Measurements from ENCODE around the gene UBXN2A. TPM values are rescaled to one million over a fixed set of nuclear protein-coding genes. Genes with fewer than 3 reads are reported as not detected.

The UBXN2A gene
- total and polyA plus RNA-seq, 2 of the 8 experiments (the other 6 are each of a cell fraction or from before 2014, with no cell fraction given): 3.6 to 20.4 TPM

- H3K4me1 ChIP-seq (replicated peaks in 1 of 4; ENCODE audit: control insufficient read depth in 3 of 4, insufficient read depth in 4 of 4, low read length in 3 of 4): peaks cover 0 to 3% (median 0%) of the 10 kb centered on the region in 4 experiments; a peak in 2 of 7 replicates
- no peaks in the 10 kb centered on the region for H3K79me2 ChIP-seq (ENCODE audit: control insufficient read depth in 1 of 2, insufficient read depth in 2 of 2, low read length in 2 of 2)
- H3K14ac ChIP-seq (ENCODE audit: insufficient read length): no peak overlapping the region
- H3K56ac ChIP-seq (replicated peaks; ENCODE audit: insufficient read length, low read depth, low read length): no peak overlapping the region
- no peaks in the 10 kb centered on the region for H3K9me3 ChIP-seq (ENCODE audit: insufficient read depth in 2 of 2, low read depth in 1 of 2, low read length in 1 of 2)
- no peak overlapping the region for H2AFZ ChIP-seq (ENCODE audit: low read length)
- no peak overlapping the region for H2BK12ac ChIP-seq (ENCODE audit: low read depth, low read length)
- no peak overlapping the region for H3K23ac ChIP-seq (ENCODE audit: insufficient read length)
- no peak overlapping the region for H2BK15ac ChIP-seq (ENCODE audit: low read length)
- no peak overlapping the region for H2AK5ac ChIP-seq (ENCODE audit: low read depth, low read length)
- no peaks in the 10 kb centered on the region for H4K20me1 ChIP-seq (replicated peaks in 1 of 2; ENCODE audit: control insufficient read depth in 1 of 2, insufficient read depth in 2 of 2, low read length in 2 of 2)
- H3K18ac ChIP-seq (ENCODE audit: extremely low read depth, low read length): no peak overlapping the region
- no peak overlapping the region for H4K5ac ChIP-seq (ENCODE audit: insufficient read length, low read depth, low read length)
- no peak overlapping the region for H3K4ac ChIP-seq (replicated peaks; ENCODE audit: insufficient read length, low read depth, low read length)
- H2BK120ac ChIP-seq (replicated peaks; ENCODE audit: low read depth, low read length): no peak overlapping the region
- no peaks in the 10 kb centered on the region for H3K79me1 ChIP-seq (ENCODE audit: low read depth, low read length)
- 0 out of 2 replicates have a peak, but pooled peaks have one; percentile 18 for TF ChIP-seq TEAD4 (IDR thresholded peaks at IDR 0.05; ENCODE audit: low read depth, low read length)
- TF ChIP-seq RBBP5 (IDR thresholded peaks at IDR 0.05; ENCODE audit: borderline replicate concordance, low read depth, low read length): no peak
- TF ChIP-seq BCL11A (IDR thresholded peaks at IDR 0.05; ENCODE audit: low read depth in 2 of 2, low read length in 2 of 2): no peak
- TF ChIP-seq SIN3A (conservative IDR thresholded peaks at IDR 0.05 in 1 of 2, IDR thresholded peaks at IDR 0.05 in 1 of 2; ENCODE audit: low read depth in 1 of 2, low read length in 2 of 2): no peak
- no peak for TF ChIP-seq TAF1 (IDR thresholded peaks at IDR 0.05; ENCODE audit: low read depth, low read length)
- no peak for TF ChIP-seq CHD2 (IDR thresholded peaks at IDR 0.05; ENCODE audit: low read length)
- TF ChIP-seq, protein P1, sequence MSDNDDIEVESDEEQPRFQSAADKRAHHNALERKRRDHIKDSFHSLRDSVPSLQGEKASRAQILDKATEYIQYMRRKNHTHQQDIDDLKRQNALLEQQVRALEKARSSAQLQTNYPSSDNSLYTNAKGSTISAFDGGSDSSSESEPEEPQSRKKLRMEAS (IDR thresholded peaks at IDR 0.05): no peak
- H3K4me3 ChIP-seq (ENCODE audit: extremely low read depth in 1 of 4, insufficient read depth in 2 of 4, low read depth in 3 of 4, low read length in 4 of 4): no peak overlapping the region
- H4K91ac ChIP-seq (replicated peaks; ENCODE audit: insufficient read length, low read length): no peak overlapping the region
- ChIA-PET POLR2A (ENCODE audit: partially characterized antibody) (interaction anchor here (1.2 to 2.0 kb wide), 3 partner anchors 16 to 83 kb away, joined by 3 to 9 read pairs (median 3); partner anchors contain the start of genes MFSD2B, SF3B6 and WDCP), CTCF (ENCODE audit: partially characterized antibody) (interaction anchor here (1.4 kb wide), 1 partner anchor 29 kb away, joined by 3 read pairs; no protein-coding TSS in a partner anchor)
- DNase-seq (ENCODE audit: low read depth in 1 of 2, low spot score in 2 of 2): no peak
- 0 out of 4 replicates have a peak overlapping the region, but pooled peaks of 1 of the 2 experiments have one; percentile 0 for H3K4me2 ChIP-seq (ENCODE audit: insufficient read depth in 1 of 2, low read depth in 2 of 2, low read length in 2 of 2)
- H3K27me3 ChIP-seq (replicated peaks in 1 of 4; ENCODE audit: control insufficient read depth in 3 of 4, extremely low read depth in 1 of 4, insufficient read depth in 3 of 4, low read length in 3 of 4): no peaks in the 10 kb centered on the region
- FAIRE-seq: no peak
- H2BK20ac ChIP-seq (ENCODE audit: low read length): no peak overlapping the region
- WGBS, 2 experiments (ENCODE audit: extremely low coverage in 1 of 2, insufficient coverage in 1 of 2, insufficient read length in 1 of 2, insufficient replicate concordance in 2 of 2, low coverage in 1 of 2, low lambda C conversion rate in 2 of 2, missing lambda C conversion rate in 1 of 2): 9% methylated on average over 1 of the region's 1 CpG; no CpG with 5 or more reads in 1 of the 2 experiments
- H4K8ac ChIP-seq (ENCODE audit: extremely low read depth, insufficient read depth, low read length): no peak overlapping the region
- no peaks in the 10 kb centered on the region; a peak in 1 of 8 replicates for H3K36me3 ChIP-seq (ENCODE audit: control insufficient read depth in 2 of 4, insufficient read depth in 4 of 4, low read length in 3 of 4)
- no peak overlapping the region for H2BK5ac ChIP-seq (ENCODE audit: low read depth, low read length)
- H3K23me2 ChIP-seq (ENCODE audit: low read depth, low read length): no peaks in the 10 kb centered on the region
- no peak overlapping the region for H3K27ac ChIP-seq (ENCODE audit: low read depth, low read length)
- H3K9ac ChIP-seq (replicated peaks in 1 of 4; ENCODE audit: extremely low read depth in 1 of 4, low read depth in 3 of 4, low read length in 3 of 4): no peak overlapping the region
Measured at GRCh38 chr2:23992931-23993330, 52.7 kb downstream of the UBXN2A start.

All from H1 (cell line).